IPS-15b (cell line): ENCODE data around the gene TLCD3A.
"Not testable (repeated sequence)": the region's sequence is repeated elsewhere in the genome, so short reads cannot be mapped to it uniquely, and the experiment has no call there.

ENCODE experiments used
- H3K27me3 ChIP-seq: one replicate; pipeline ENCODE4 v1.6.1; 2013; ENCODE audit warnings: low read length; ENCODE audit not compliant: control insufficient read depth, insufficient read depth
- H3K36me3 ChIP-seq: one replicate; pipeline ENCODE4 v1.6.1; 2013; ENCODE audit warnings: low read length; ENCODE audit not compliant: control insufficient read depth, insufficient read depth
- H3K4me1 ChIP-seq: one replicate; pipeline ENCODE4 v1.6.1; 2013; ENCODE audit warnings: mild to moderate bottlenecking, low read length; ENCODE audit not compliant: control insufficient read depth, insufficient read depth
- H3K4me3 ChIP-seq: one replicate; pipeline ENCODE4 v1.5.1; 2013; ENCODE audit warnings: low read depth, low read length
- H3K9ac ChIP-seq: one replicate; pipeline ENCODE4 v1.6.1; 2013; ENCODE audit warnings: low read depth, mild to moderate bottlenecking, low read length
- H3K9me3 ChIP-seq: one replicate; pipeline ENCODE4 v1.6.1; 2013; ENCODE audit warnings: mild to moderate bottlenecking, low read length; ENCODE audit not compliant: control insufficient read depth, insufficient read depth

The TLCD3A gene

GRCh38 chr17:752620-753219 is 20.3 kb downstream of the TLCD3A start:
- H3K27me3 ChIP-seq, result no peaks in the 10 kb centered on the region
- peaks cover 4% of the 10 kb centered on the region for H3K9me3 ChIP-seq
- H3K36me3 ChIP-seq, result peaks cover 16% of the 10 kb centered on the region
- no peaks in the 10 kb centered on the region for H3K4me1 ChIP-seq
- H3K9ac ChIP-seq, result peak overlapping the region; percentile 74
- peak overlapping the region; percentile 54 for H3K4me3 ChIP-seq

GRCh38 chr17:753418-753817 is 21.0 kb downstream of the TLCD3A start:
- H3K4me1 ChIP-seq, result no peaks in the 10 kb centered on the region
- no peak overlapping the region for H3K9ac ChIP-seq
- H3K27me3 ChIP-seq, result no peaks in the 10 kb centered on the region
- H3K36me3 ChIP-seq, result peaks cover 11% of the 10 kb centered on the region
- H3K4me3 ChIP-seq, result no peak overlapping the region
- H3K9me3 ChIP-seq, result peaks cover 4% of the 10 kb centered on the region

GRCh38 chr17:755319-755961 is 23.0 kb downstream of the TLCD3A start:
- H3K9me3 ChIP-seq, H3K9ac ChIP-seq, H3K27me3 ChIP-seq, H3K4me1 ChIP-seq, H3K4me3 ChIP-seq: not testable (repeated sequence)
- peaks cover 16% of the 10 kb centered on the region for H3K36me3 ChIP-seq

- not testable (repeated sequence) for H3K4me1 ChIP-seq, H3K9me3 ChIP-seq, H3K9ac ChIP-seq, H3K27me3 ChIP-seq, H3K4me3 ChIP-seq
- peaks cover 18% of the 10 kb centered on the region for H3K36me3 ChIP-seq
Measured at GRCh38 chr17:756010-756567, 23.7 kb downstream of the TLCD3A start.

- H3K36me3 ChIP-seq, result peaks cover 20% of the 10 kb centered on the region
- H3K9me3 ChIP-seq, result no peaks in the 10 kb centered on the region
- H3K27me3 ChIP-seq, result no peaks in the 10 kb centered on the region
- no peaks in the 10 kb centered on the region for H3K4me1 ChIP-seq
- no peak overlapping the region for H3K4me3 ChIP-seq
- H3K9ac ChIP-seq, result no peak overlapping the region
Measured at GRCh38 chr17:759964-760363, 27.6 kb downstream of the TLCD3A start.

GRCh38 chr17:760371-760770 is 28.0 kb downstream of the TLCD3A start:
- no peaks in the 10 kb centered on the region for H3K27me3 ChIP-seq
- no peak overlapping the region for H3K9ac ChIP-seq
- no peaks in the 10 kb centered on the region for H3K4me1 ChIP-seq
- H3K4me3 ChIP-seq, result no peak overlapping the region
- H3K9me3 ChIP-seq, result no peaks in the 10 kb centered on the region
- peaks cover 24% of the 10 kb centered on the region for H3K36me3 ChIP-seq

- H3K9me3 ChIP-seq, result no peaks in the 10 kb centered on the region
- H3K9ac ChIP-seq, result no peak overlapping the region
- no peak overlapping the region for H3K4me3 ChIP-seq
- no peaks in the 10 kb centered on the region for H3K27me3 ChIP-seq
- peaks cover 13% of the 10 kb centered on the region for H3K36me3 ChIP-seq
- no peaks in the 10 kb centered on the region for H3K4me1 ChIP-seq
Measured at GRCh38 chr17:767076-767475, 34.7 kb downstream of the TLCD3A start.

GRCh38 chr17:773016-773415 is 40.6 kb downstream of the TLCD3A start:
- H3K27me3 ChIP-seq, result no peaks in the 10 kb centered on the region
- H3K4me1 ChIP-seq, result no peaks in the 10 kb centered on the region
- H3K4me3 ChIP-seq, result no peak overlapping the region
- H3K36me3 ChIP-seq, result peaks cover 28% of the 10 kb centered on the region
- H3K9me3 ChIP-seq, result no peaks in the 10 kb centered on the region
- no peak overlapping the region for H3K9ac ChIP-seq

- H3K4me3 ChIP-seq, result no peak overlapping the region
- peaks cover 32% of the 10 kb centered on the region for H3K36me3 ChIP-seq
- H3K27me3 ChIP-seq, result no peaks in the 10 kb centered on the region
- no peaks in the 10 kb centered on the region for H3K9me3 ChIP-seq
- no peaks in the 10 kb centered on the region for H3K4me1 ChIP-seq
- no peak overlapping the region for H3K9ac ChIP-seq
Measured at GRCh38 chr17:773467-774312, 41.3 kb downstream of the TLCD3A start.

GRCh38 chr17:774313-774584 is 41.9 kb downstream of the TLCD3A start:
- no peak overlapping the region for H3K9ac ChIP-seq
- H3K4me1 ChIP-seq, result no peaks in the 10 kb centered on the region
- H3K36me3 ChIP-seq, result peaks cover 28% of the 10 kb centered on the region
- H3K9me3 ChIP-seq, result no peaks in the 10 kb centered on the region
- no peak overlapping the region for H3K4me3 ChIP-seq
- H3K27me3 ChIP-seq, result no peaks in the 10 kb centered on the region

GRCh38 chr17:778096-778495 is 45.7 kb downstream of the TLCD3A start:
- Histone ChIP-seq H3K27me3 (no peaks in the 10 kb centered on the region), H3K4me3 (no peak overlapping the region), H3K9me3 (no peaks in the 10 kb centered on the region), H3K9ac (no peak overlapping the region), H3K36me3 (peaks cover 25% of the 10 kb centered on the region), H3K4me1 (no peaks in the 10 kb centered on the region)
